SK-N-MC (cell line): ENCODE measurements around the gene WDR62.
"Not testable (repeated sequence)": the region's sequence is repeated elsewhere in the genome, so short reads cannot be mapped to it uniquely, and the experiment has no call there.

Experiments
- DNase-seq: peaks from one replicate; pipeline ENCODE4 v3.0.0-alpha.2; 2011; ENCODE audit warnings: low read depth, low spot score
- H3K27ac ChIP-seq: fragments of 200-600 bp; sonication (generic); 2 replicates; pipeline ENCODE4 v1.5.1; 2016; ENCODE audit warnings: mixed run types
- H3K36me3 ChIP-seq: fragments of 200-600 bp; sonication (generic); 2 replicates; pipeline ENCODE4 v1.6.1; 2017; ENCODE audit warnings: antibody characterized with exemption, low read length, mixed read lengths; ENCODE audit not compliant: insufficient read depth
- H3K4me3 ChIP-seq: fragments of 200-600 bp; sonication (generic); 2 replicates; pipeline ENCODE4 v1.5.1; 2016
- H3K9ac ChIP-seq: fragments of 200-600 bp; sonication (generic); 2 replicates; pipeline ENCODE4 v1.8.0; 2017; ENCODE audit warnings: mixed run types, mixed read lengths; ENCODE audit not compliant: insufficient read length
- H3K9me3 ChIP-seq: fragments of 200-600 bp; sonication (generic); 2 replicates; pipeline ENCODE4 v1.6.1; 2017; ENCODE audit warnings: low read depth, mild to moderate bottlenecking, antibody characterized with exemption, low read length, moderate library complexity, mixed read lengths
- EZH2 ChIP-seq: fragments of 200-600 bp; sonication (generic); IDR thresholded peaks from one replicate; pipeline ENCODE4 v1.6.1; 2017; ENCODE audit warnings: antibody characterized with exemption
- FOXP2 ChIP-seq: optimal IDR thresholded peaks from 2 replicates; pipeline ENCODE3; 2011; ENCODE audit warnings: mild to moderate bottlenecking, moderate library complexity; ENCODE audit not compliant: insufficient read depth; ENCODE audit errors: extremely low read length, control extremely low read depth
- POLR2AphosphoS5 ChIP-seq: IDR thresholded peaks from 2 replicates; pipeline ENCODE4 v1.6.1; 2012; ENCODE audit warnings: mild to moderate bottlenecking, low read depth, low read length, borderline replicate concordance

Gene WDR62

DNA sequence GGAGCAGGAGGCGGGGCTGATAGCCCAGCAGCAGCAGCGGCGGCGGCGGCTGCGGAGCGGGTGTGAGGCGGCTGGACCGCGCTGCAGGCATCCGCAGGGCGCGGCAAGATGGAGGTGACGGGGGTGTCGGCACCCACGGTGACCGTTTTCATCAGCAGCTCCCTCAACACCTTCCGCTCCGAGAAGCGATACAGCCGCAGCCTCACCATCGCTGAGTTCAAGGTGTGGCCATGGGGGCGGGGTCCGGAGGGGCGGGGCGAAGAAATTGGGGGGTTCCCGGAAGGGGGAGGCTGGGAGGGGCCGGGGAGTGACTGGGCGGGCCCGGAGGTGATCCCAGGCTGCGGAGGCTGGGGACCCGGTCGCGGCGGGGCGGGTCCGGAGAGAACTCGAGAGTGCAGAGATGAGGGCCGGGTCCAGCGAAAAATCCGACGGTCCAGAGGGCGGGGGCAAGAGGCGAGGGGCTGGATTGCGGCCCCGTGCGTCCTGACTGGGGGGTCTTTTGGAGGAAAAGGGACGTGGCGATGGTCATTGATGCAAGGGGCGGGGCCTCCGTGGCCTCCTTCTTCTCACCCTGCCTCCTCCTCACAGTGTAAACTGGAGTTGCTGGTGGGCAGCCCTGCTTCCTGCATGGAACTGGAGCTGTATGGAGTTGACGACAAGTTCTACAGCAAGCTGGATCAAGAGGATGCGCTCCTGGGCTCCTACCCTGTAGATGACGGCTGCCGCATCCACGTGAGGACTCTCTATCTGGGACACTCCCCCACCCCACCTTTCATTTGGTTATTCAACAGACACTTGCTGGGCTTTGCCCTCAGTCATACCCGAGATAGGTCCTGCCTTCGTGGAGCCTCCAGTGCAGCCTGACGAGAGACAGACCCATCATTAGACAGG is 61.0 kb downstream of the WDR62 start, which contains the start of gene TBCB:
Gene TBCB (plus strand): TSS at position 16 of the 891 bp plus-strand sequence. CDS start 93 bp downstream, at position 109.
- DNase-seq = no peak
- TF ChIP-seq POLR2AphosphoS5 (no peak; the same call in 1 of the 2 replicates), FOXP2 (no peak), EZH2 (no peak)
- H3K9me3 ChIP-seq = no peaks in the 10 kb centered on the region
- H3K27ac ChIP-seq = peak within 1 kb of the TSS; percentile 66
- peaks cover 13% of the 10 kb centered on the region; the same call in 1 of the 2 replicates for H3K36me3 ChIP-seq
- peak within 1 kb of the TSS; percentile 89 for H3K9ac ChIP-seq
- H3K4me3 ChIP-seq = peak within 1 kb of the TSS; percentile 97

DNA sequence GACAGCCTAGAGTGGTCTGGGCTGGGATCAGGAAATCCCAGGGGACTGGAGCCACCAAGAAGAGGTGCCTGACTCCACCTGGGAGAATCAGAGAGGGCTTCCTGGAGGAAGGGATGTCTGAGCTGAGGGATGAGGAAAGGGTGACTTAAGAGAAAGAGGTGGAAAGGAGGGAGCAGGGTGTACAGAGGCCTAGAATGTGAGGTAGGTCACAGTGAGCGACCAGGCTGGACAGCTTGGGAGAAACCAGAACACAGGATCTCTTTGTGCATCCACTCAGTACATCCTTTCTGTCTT is 61.6 kb downstream of the WDR62 start:
- TF ChIP-seq POLR2AphosphoS5 (no peak), FOXP2 (no peak), EZH2 (no peak)
- peak overlapping the region; percentile 97 for H3K4me3 ChIP-seq
- no peak for DNase-seq
- H3K9ac ChIP-seq = no peak overlapping the region
- no peak overlapping the region for H3K27ac ChIP-seq
- H3K36me3 ChIP-seq = peaks cover 13% of the 10 kb centered on the region; the same call in 1 of the 2 replicates
- H3K9me3 ChIP-seq = no peaks in the 10 kb centered on the region

DNA sequence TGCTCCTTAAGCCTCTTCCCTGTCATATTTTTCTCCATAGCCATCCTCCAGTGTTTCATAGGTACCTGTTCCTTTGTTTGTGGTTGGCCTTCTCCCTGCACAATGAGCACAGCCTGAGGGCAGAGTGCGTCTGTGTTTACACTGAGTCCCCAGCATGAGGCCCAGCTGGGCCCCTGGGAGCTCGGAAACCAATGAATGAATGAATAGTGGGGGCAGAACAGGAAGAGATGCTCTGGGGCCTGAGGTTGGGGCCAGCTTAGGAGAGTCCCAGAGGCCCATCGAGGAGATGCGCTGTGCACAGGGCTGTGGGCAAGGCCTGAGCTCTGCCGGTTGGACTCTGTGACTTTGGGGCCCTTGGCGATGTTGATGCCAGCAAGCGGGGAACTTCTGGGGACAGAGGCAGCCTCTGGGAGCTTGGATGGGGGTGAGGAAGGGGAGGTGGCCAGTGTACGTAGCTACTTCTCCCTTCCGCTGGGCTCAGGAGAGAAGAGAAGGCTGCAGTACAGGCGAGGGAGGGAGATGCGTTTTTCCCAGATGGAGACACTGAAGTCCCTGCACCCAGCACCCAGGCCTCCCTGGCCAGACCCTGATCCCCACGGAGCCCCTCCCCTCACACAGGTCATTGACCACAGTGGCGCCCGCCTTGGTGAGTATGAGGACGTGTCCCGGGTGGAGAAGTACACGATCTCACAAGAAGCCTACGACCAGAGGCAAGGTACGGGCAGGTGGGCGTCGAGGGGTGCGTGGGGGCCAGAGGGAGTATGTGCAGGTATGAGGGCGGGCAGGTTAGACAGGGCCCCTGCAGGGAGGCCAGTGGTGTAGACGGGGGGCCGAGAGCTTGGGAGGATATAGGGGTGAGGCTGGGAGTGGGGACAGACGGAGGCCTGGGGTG is 65.6 kb downstream of the WDR62 start:
- Histone ChIP-seq H3K9ac (peak overlapping the region; percentile 55), H3K4me3 (no peak overlapping the region), H3K27ac (no peak overlapping the region), H3K9me3 (no peaks in the 10 kb centered on the region), H3K36me3 (peaks cover 6% of the 10 kb centered on the region; the same call in 1 of the 2 replicates)
- TF ChIP-seq POLR2AphosphoS5 (no peak), EZH2 (no peak), FOXP2 (no peak)
- DNase-seq = no peak

DNA sequence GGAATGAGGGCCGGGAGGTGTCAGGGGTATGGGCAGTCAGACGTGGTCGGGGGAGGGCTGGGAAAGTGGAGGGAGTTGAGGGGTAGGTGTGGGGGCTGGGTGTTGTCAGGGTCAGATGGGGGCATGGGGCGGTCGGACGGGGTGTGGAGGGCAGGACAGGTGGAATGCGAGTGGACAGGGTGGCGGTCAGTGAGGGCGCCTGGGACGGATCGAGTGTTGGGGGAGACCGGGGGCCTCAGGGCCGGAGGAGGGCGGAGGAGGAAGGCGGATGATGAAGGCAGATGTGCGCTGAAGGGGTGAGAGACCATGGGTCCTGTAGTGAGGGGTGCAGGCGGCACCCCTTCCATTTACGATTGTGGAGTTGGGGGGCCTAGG is 66.3 kb downstream of the WDR62 start:
- peaks cover 6% of the 10 kb centered on the region; the same call in 1 of the 2 replicates for H3K36me3 ChIP-seq
- no peak overlapping the region for H3K9ac ChIP-seq
- no peak overlapping the region for H3K27ac ChIP-seq
- no peak overlapping the region for H3K4me3 ChIP-seq
- H3K9me3 ChIP-seq = no peaks in the 10 kb centered on the region
- DNase-seq = no peak
- TF ChIP-seq EZH2 (no peak), POLR2AphosphoS5 (no peak), FOXP2 (no peak)

DNA sequence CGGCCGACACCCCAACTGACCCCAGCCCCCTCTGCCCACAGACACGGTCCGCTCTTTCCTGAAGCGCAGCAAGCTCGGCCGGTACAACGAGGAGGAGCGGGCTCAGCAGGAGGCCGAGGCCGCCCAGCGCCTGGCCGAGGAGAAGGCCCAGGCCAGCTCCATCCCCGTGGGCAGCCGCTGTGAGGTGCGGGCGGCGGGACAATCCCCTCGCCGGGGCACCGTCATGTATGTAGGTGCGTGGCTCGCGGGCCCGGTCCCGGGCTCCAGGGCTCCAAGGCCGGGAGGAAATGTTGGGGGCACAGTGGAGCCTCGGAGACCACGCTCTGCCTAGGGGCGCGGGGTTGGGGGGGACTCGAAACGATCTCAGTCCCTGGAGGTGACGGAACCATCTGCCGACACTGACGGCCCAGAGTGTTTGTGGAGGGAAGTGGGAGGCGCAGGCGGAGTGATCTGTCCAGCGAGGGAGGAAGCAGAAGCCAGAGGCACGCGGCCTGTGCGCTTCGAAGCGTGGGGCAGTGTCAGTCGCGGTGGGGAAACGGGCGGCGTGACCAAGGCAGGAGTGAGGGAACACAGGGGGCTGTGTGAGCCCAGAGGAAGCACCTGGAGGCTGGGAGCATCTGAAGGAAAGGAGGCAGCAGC is 66.9 kb downstream of the WDR62 start:
- H3K9me3 ChIP-seq = no peaks in the 10 kb centered on the region
- H3K36me3 ChIP-seq = peaks cover 6% of the 10 kb centered on the region; the same call in 1 of the 2 replicates
- no peak overlapping the region for H3K4me3 ChIP-seq
- no peak for TF ChIP-seq FOXP2
- no peak for TF ChIP-seq POLR2AphosphoS5
- H3K9ac ChIP-seq = no peak overlapping the region
- no peak overlapping the region for H3K27ac ChIP-seq
- no peak for DNase-seq

DNA sequence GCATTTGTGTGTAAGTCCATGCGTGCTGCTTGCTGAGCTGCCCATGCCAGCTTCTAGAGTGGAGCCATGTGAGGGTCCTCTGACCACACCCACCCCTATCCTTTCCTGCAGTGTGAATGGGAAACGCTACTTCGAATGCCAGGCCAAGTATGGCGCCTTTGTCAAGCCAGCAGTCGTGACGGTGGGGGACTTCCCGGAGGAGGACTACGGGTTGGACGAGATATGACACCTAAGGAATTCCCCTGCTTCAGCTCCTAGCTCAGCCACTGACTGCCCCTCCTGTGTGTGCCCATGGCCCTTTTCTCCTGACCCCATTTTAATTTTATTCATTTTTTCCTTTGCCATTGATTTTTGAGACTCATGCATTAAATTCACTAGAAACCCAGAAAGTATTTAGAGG is 70.9 kb downstream of the WDR62 start:
- no peak overlapping the region for H3K27ac ChIP-seq
- TF ChIP-seq FOXP2 (no peak), POLR2AphosphoS5 (no peak), EZH2 (no peak)
- no peak overlapping the region for H3K4me3 ChIP-seq
- H3K9ac ChIP-seq = no peak overlapping the region
- no peak for DNase-seq
- H3K9me3 ChIP-seq = no peaks in the 10 kb centered on the region
- no peaks in the 10 kb centered on the region; the same call in 1 of the 2 replicates for H3K36me3 ChIP-seq

DNA sequence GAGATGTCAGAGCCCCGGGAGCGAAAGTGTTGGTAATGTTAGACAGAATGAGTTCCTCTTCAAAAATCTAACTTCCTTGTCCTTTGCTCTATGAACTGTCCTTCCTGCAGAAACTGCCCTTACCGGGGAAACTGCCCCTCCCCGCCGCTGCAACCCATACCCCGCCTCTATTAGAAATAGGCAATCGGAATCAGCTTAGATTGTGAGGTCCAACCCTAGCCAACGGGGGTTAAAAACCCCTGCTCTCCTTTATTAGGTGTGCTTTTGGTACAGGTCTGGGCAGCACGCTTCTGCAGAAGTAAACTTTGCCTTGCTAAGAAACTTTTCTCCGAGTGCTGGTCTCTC is 73.7 kb downstream of the WDR62 start:
- DNase-seq = no peak
- Histone ChIP-seq H3K9me3 (no peaks in the 10 kb centered on the region), H3K27ac (peak overlapping the region; percentile 83), H3K36me3 (no peaks in the 10 kb centered on the region; the same call in 1 of the 2 replicates), H3K4me3 (peak overlapping the region; percentile 77), H3K9ac (peak overlapping the region; percentile 56)
- TF ChIP-seq EZH2 = no peak
- TF ChIP-seq POLR2AphosphoS5 = no peak
- no peak for TF ChIP-seq FOXP2

DNA sequence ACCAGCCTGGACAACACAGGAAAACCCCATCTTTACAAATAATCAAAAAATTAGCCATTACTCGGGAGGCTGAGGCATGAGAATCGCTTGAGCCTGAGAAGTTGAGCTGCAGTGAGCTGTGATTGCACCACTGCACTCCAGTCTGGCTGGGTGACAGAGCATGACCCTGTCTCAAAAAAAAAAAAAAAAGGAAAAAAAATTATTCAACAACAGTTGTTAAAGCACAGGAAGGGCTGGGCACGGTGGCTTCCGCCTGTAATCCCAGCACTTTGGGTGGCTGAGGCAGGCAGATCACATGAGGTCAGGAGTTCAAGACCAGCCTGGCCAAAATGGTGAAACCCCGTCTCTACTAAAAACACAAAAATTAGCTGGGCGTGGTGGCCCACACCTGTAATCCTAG is 76.5 kb downstream of the WDR62 start:
- DNase-seq, H3K27ac ChIP-seq, H3K36me3 ChIP-seq, H3K4me3 ChIP-seq, H3K9ac ChIP-seq, H3K9me3 ChIP-seq: not testable (repeated sequence)

DNA sequence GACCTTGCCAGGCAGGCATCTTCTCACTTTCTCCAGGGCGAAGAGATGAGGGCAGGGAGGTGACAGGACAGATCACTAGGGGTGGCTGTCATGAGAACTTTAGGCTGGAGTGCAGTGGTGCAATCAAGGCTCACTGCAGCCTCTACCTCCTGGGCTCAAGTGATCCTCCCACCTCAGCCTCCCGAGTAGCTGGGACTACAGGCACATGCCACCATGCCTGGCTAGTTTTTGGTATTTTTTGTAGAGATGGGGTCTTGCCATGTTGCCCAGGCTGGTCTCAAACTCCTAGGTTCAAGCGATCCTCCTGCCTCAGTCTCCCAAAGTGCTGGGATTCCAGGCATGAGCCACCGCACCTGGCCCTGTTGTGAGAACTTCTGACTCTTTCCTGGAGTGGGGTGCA is 80.2 kb downstream of the WDR62 start:
- H3K27ac ChIP-seq, H3K9ac ChIP-seq, H3K36me3 ChIP-seq, H3K9me3 ChIP-seq, DNase-seq, H3K4me3 ChIP-seq: not testable (repeated sequence)
